ENCODE results near the gene NEU2.

NEU2 gene

GRCh38 chr2:233031556-233032500 is 644 bp upstream of the NEU2 start:
- Histone ChIP-seq H3K79me2 (ENCODE audit: control insufficient read depth, low read length) (no peaks in the 10 kb centered on the region), H3K9me3 (ENCODE audit: control insufficient read depth, insufficient read depth, low read length) (peaks cover 8% of the 10 kb centered on the region; the same call in 1 of the 2 replicates), H3K36me3 (ENCODE audit: control insufficient read depth, low read length) (no peaks in the 10 kb centered on the region), H3K4me3 (ENCODE audit: low read length) (no peak overlapping the region), H3K4me1 (ENCODE audit: control insufficient read depth, low read length) (no peaks in the 10 kb centered on the region), H3K4me2 (ENCODE audit: low read length) (no peak overlapping the region), H3K27ac (ENCODE audit: low read depth, low read length) (no peak overlapping the region), H3F3A (ENCODE audit: control insufficient read depth, insufficient read depth) (0 out of 2 replicates have a peak, but pooled peaks cover 3% of the 10 kb centered on the region), H4K20me1 (ENCODE audit: control insufficient read depth, insufficient read depth, low read depth, low read length) (no peaks in the 10 kb centered on the region), H3K9me2 (replicated peaks; ENCODE audit: control insufficient read depth, low read length) (no peaks in the 10 kb centered on the region), H3K27me3 (ENCODE audit: control insufficient read depth, low read length) (no peaks in the 10 kb centered on the region)
- TF ChIP-seq CTCF (IDR thresholded peaks at IDR 0.05; ENCODE audit: low read depth, low read length, poor library complexity, severe bottlenecking) (no peak), EZH2phosphoT487 (IDR thresholded peaks at IDR 0.05; ENCODE audit: borderline replicate concordance, low read length) (no peak)

DNA sequence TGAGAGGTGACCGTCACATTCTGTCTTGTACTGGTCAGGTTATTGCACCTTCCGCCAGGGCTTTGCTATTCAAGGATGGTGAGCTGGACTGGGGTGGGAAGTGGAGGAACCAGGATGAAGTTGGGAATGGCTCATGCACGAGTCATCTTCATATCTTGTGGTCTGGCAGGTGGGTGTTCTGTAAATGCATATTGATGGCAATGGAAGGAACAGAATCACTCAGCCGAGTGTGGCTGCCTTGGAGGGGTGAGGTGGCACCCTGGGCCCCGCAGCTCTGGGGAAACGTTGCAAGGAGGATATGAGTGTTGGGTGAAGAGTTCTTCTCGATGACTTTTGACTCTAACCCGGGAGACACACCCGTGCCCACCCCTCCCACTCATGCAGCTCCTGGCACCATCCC is 1.2 kb downstream of the NEU2 start:
- Histone ChIP-seq H3K4me1 (ENCODE audit: control insufficient read depth, low read length) (no peaks in the 10 kb centered on the region), H3K79me2 (ENCODE audit: control insufficient read depth, low read length) (no peaks in the 10 kb centered on the region), H3K36me3 (ENCODE audit: control insufficient read depth, low read length) (no peaks in the 10 kb centered on the region), H3K4me2 (ENCODE audit: low read length) (no peak overlapping the region), H3K27ac (ENCODE audit: low read depth, low read length) (no peak overlapping the region), H3K9me2 (replicated peaks; ENCODE audit: control insufficient read depth, low read length) (no peaks in the 10 kb centered on the region), H3K9me3 (ENCODE audit: control insufficient read depth, insufficient read depth, low read length) (peaks cover 8% of the 10 kb centered on the region; the same call in 1 of the 2 replicates), H4K20me1 (ENCODE audit: control insufficient read depth, insufficient read depth, low read depth, low read length) (no peaks in the 10 kb centered on the region), H3K27me3 (ENCODE audit: control insufficient read depth, low read length) (no peaks in the 10 kb centered on the region), H3F3A (ENCODE audit: control insufficient read depth, insufficient read depth) (0 out of 2 replicates have a peak, but pooled peaks cover 3% of the 10 kb centered on the region), H3K4me3 (ENCODE audit: low read length) (no peak overlapping the region)
- TF ChIP-seq CTCF (IDR thresholded peaks at IDR 0.05; ENCODE audit: low read depth, low read length, poor library complexity, severe bottlenecking), result no peak
- no peak for TF ChIP-seq EZH2phosphoT487 (IDR thresholded peaks at IDR 0.05; ENCODE audit: borderline replicate concordance, low read length)

DNA sequence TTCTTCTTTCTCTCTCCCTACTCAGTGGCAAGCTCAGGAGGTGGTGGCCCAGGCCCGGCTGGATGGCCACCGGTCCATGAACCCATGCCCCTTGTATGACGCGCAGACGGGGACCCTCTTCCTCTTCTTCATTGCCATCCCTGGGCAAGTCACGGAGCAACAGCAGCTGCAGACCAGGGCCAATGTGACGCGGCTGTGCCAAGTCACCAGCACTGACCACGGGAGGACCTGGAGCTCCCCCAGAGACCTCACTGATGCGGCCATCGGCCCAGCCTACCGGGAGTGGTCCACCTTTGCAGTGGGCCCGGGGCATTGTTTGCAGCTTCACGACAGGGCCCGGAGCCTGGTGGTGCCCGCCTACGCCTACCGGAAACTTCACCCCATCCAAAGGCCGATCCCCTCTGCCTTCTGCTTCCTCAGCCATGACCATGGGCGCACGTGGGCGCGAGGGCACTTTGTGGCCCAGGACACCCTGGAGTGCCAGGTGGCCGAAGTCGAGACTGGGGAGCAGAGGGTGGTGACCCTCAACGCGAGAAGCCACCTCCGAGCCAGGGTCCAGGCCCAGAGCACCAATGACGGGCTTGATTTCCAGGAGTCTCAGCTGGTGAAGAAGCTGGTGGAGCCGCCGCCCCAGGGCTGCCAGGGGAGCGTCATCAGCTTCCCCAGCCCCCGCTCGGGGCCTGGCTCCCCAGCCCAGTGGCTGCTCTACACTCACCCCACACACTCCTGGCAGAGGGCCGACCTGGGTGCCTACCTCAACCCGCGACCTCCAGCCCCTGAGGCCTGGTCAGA is 1.8 kb downstream of the NEU2 start:
- 0 out of 2 replicates have a peak, but pooled peaks cover 3% of the 10 kb centered on the region for H3F3A ChIP-seq (ENCODE audit: control insufficient read depth, insufficient read depth)
- peaks cover 8% of the 10 kb centered on the region; the same call in 1 of the 2 replicates for H3K9me3 ChIP-seq (ENCODE audit: control insufficient read depth, insufficient read depth, low read length)
- no peaks in the 10 kb centered on the region for H3K9me2 ChIP-seq (replicated peaks; ENCODE audit: control insufficient read depth, low read length)
- TF ChIP-seq CTCF (IDR thresholded peaks at IDR 0.05; ENCODE audit: low read depth, low read length, poor library complexity, severe bottlenecking), result no peak
- TF ChIP-seq EZH2phosphoT487 (IDR thresholded peaks at IDR 0.05; ENCODE audit: borderline replicate concordance, low read length), result no peak
- H3K27ac ChIP-seq (ENCODE audit: low read depth, low read length), result no peak overlapping the region
- H4K20me1 ChIP-seq (ENCODE audit: control insufficient read depth, insufficient read depth, low read depth, low read length), result no peaks in the 10 kb centered on the region
- H3K79me2 ChIP-seq (ENCODE audit: control insufficient read depth, low read length), result no peaks in the 10 kb centered on the region
- no peak overlapping the region for H3K4me3 ChIP-seq (ENCODE audit: low read length)
- no peaks in the 10 kb centered on the region for H3K4me1 ChIP-seq (ENCODE audit: control insufficient read depth, low read length)
- no peaks in the 10 kb centered on the region for H3K27me3 ChIP-seq (ENCODE audit: control insufficient read depth, low read length)
- H3K4me2 ChIP-seq (ENCODE audit: low read length), result no peak overlapping the region
- H3K36me3 ChIP-seq (ENCODE audit: control insufficient read depth, low read length), result no peaks in the 10 kb centered on the region
